HepG2 (cell line): ENCODE results near the gene SEMA3F. TPM values are rescaled to one million over a fixed set of nuclear protein-coding genes. Genes with fewer than 3 reads are reported as not detected.
A peak's percentile ranks its signal among the peaks of the same experiment; 100 is the strongest.

Experiments
- ATM ChIP-seq: fragments of 450-650 bp; IDR thresholded peaks from 2 replicates; pipeline ENCODE4 v1.7.1; 2017; ENCODE audit warnings: mild to moderate bottlenecking, borderline replicate concordance
- RFX1 ChIP-seq: fragments of 450-650 bp; IDR thresholded peaks from 2 replicates; pipeline ENCODE4 v1.6.1; 2017
- SRY ChIP-seq: sonication (generic); formaldehyde crosslinking; IDR thresholded peaks from 2 replicates; pipeline ENCODE4 v1.8.0; 2022; ENCODE audit warnings: mild to moderate bottlenecking, missing genetic modification reagents
- ZNF343 ChIP-seq: sonication (generic); formaldehyde crosslinking; IDR thresholded peaks from 2 replicates; pipeline ENCODE4 v1.4.0; 2020; ENCODE audit warnings: mild to moderate bottlenecking, missing genetic modification reagents
- ZNF547 ChIP-seq: sonication (generic); formaldehyde crosslinking; IDR thresholded peaks from 2 replicates; pipeline ENCODE4 v1.5.1; 2020; ENCODE audit warnings: mild to moderate bottlenecking, missing genetic modification reagents
- ZNF577 ChIP-seq: sonication (generic); formaldehyde crosslinking; IDR thresholded peaks from 2 replicates; pipeline ENCODE4 v1.4.0; 2020; ENCODE audit warnings: mild to moderate bottlenecking, low read depth, missing genetic modification reagents, borderline replicate concordance
- polyA plus RNA-seq, 8 experiments: library from polyadenylated mRNA; depleted of rRNA in 3 of 8; stranded (reverse) in 7 of 8; unstranded in 1 of 8; fragments of >200 nt; fragmentation: Illumina TruSeq in 4 of 8; extraction: Trizol in 4 of 8; gene quantifications; 2 replicates each; pipeline versions ENCODE4 v1.2.1 to v1.2.3, GENCODE V29; 2011 to 2016; ENCODE audit warnings: low read depth in 4 of 8, missing spikeins in 1 of 8, mixed read lengths in 1 of 8; ENCODE audit not compliant: insufficient read depth in 1 of 8
- total RNA-seq, 5 experiments: library from RNA; depleted of rRNA; stranded (reverse); fragments of >200 nt; fragmentation: Illumina TruSeq; extraction: Trizol; gene quantifications; 2 replicates each; pipeline ENCODE4 v1.2.3, GENCODE V29; 2016; ENCODE audit warnings: low read depth in 1 of 5
- TF ChIP-seq, protein P1 (sequence below): sonication (generic); formaldehyde crosslinking; IDR thresholded peaks from 2 replicates; pipeline ENCODE4 v1.4.0; 2020; ENCODE audit warnings: missing genetic modification reagents, borderline replicate concordance
- TF ChIP-seq, protein P2 (sequence below): sonication (generic); formaldehyde crosslinking; IDR thresholded peaks from 2 replicates; pipeline ENCODE4 v1.5.0; 2020; ENCODE audit warnings: mild to moderate bottlenecking, missing genetic modification reagents, borderline replicate concordance
- TF ChIP-seq, protein P3 (sequence below): sonication (generic); formaldehyde crosslinking; IDR thresholded peaks from 2 replicates; pipeline ENCODE4 v1.4.0; 2020; ENCODE audit warnings: missing genetic modification reagents, low read depth, mild to moderate bottlenecking, borderline replicate concordance
- TF ChIP-seq, protein P4 (sequence below): IDR thresholded peaks from 2 replicates; pipeline ENCODE4 v1.6.1; 2016; ENCODE audit warnings: missing genetic modification reagents, missing compliant biosample characterization
- TF ChIP-seq, protein P5 (sequence below): sonication (generic); formaldehyde crosslinking; IDR thresholded peaks from one replicate; pipeline ENCODE4 v1.5.1; 2020; ENCODE audit warnings: mild to moderate bottlenecking, missing genetic modification reagents; ENCODE audit errors: not compliant biosample characterization

SEMA3F gene
- total and polyA plus RNA-seq, 2 of the 13 experiments (the other 11 are each of a cell fraction or from before 2014, with no cell fraction given) = 7.6 to 17.2 TPM

DNA sequence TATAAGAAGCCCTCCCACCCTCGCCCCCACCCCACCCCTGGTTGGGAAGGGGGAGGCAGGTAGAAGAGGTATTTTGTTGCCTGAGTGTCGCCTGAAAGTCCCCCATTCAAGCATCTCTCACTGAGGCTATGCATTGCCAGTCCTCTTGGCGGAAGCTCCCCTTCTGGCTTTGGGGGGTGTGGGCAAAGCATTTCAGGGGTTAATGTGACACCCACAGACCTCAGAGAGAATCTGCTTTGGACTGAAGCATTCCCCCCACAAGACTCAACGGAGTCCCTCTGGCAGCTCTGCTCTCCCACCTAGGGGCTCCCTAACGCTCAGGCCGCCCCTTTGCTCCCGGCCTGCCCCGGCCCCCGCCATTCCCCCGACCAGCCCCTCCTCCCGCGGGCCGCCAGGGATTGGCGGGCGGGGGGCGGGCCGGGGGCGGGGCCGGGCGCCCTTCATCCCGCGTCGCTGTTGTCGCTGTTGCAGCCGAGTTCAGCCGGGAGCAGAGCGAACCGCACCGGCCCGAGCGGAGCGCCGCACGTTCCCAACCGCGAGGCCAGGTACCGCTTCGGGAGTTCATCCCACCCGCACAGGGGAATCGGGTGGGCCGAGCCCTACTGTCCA is 49.8 kb downstream of the SEMA3F start, which contains the start of gene SLC38A3 (continued):
- TF ChIP-seq, protein P1, sequence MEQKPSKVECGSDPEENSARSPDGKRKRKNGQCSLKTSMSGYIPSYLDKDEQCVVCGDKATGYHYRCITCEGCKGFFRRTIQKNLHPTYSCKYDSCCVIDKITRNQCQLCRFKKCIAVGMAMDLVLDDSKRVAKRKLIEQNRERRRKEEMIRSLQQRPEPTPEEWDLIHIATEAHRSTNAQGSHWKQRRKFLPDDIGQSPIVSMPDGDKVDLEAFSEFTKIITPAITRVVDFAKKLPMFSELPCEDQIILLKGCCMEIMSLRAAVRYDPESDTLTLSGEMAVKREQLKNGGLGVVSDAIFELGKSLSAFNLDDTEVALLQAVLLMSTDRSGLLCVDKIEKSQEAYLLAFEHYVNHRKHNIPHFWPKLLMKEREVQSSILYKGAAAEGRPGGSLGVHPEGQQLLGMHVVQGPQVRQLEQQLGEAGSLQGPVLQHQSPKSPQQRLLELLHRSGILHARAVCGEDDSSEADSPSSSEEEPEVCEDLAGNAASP (CRISPR knock-in tag) = no peak
- TF ChIP-seq ZNF343 (CRISPR knock-in tag) (no peak), RFX1 (no peak), ZNF547 (CRISPR knock-in tag) (no peak), ATM (no peak), ZNF577 (CRISPR knock-in tag) (no peak), SRY (CRISPR knock-in tag) (peak; percentile 64; the same call in 1 of the 2 replicates)
- TF ChIP-seq, protein P2, sequence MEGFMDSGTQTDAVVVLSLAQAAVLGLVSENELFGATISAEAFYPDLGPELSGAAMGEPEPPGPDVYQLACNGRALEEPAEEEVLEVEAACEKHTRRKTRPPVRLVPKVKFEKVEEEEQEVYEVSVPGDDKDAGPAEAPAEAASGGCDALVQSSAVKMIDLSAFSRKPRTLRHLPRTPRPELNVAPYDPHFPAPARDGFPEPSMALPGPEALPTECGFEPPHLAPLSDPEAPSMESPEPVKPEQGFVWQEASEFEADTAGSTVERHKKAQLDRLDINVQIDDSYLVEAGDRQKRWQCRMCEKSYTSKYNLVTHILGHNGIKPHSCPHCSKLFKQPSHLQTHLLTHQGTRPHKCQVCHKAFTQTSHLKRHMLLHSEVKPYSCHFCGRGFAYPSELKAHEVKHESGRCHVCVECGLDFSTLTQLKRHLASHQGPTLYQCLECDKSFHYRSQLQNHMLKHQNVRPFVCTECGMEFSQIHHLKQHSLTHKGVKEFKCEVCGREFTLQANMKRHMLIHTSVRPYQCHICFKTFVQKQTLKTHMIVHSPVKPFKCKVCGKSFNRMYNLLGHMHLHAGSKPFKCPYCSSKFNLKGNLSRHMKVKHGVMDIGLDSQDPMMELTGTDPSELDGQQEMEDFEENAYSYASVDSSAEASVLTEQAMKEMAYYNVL (CRISPR knock-in tag) = no peak
- TF ChIP-seq, protein P3, sequence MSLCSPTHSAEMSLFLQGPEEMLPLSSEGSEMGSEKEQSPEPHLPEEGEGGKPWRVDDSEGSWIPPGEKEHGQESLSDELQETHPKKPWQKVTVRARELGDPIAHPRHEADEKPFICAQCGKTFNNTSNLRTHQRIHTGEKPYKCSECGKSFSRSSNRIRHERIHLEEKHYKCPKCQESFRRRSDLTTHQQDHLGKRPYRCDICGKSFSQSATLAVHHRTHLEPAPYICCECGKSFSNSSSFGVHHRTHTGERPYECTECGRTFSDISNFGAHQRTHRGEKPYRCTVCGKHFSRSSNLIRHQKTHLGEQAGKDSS (CRISPR knock-in tag) = no peak
- TF ChIP-seq, protein P4, sequence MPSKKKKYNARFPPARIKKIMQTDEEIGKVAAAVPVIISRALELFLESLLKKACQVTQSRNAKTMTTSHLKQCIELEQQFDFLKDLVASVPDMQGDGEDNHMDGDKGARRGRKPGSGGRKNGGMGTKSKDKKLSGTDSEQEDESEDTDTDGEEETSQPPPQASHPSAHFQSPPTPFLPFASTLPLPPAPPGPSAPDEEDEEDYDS = no peak; the same call in 1 of the 2 replicates
- TF ChIP-seq, protein P5, sequence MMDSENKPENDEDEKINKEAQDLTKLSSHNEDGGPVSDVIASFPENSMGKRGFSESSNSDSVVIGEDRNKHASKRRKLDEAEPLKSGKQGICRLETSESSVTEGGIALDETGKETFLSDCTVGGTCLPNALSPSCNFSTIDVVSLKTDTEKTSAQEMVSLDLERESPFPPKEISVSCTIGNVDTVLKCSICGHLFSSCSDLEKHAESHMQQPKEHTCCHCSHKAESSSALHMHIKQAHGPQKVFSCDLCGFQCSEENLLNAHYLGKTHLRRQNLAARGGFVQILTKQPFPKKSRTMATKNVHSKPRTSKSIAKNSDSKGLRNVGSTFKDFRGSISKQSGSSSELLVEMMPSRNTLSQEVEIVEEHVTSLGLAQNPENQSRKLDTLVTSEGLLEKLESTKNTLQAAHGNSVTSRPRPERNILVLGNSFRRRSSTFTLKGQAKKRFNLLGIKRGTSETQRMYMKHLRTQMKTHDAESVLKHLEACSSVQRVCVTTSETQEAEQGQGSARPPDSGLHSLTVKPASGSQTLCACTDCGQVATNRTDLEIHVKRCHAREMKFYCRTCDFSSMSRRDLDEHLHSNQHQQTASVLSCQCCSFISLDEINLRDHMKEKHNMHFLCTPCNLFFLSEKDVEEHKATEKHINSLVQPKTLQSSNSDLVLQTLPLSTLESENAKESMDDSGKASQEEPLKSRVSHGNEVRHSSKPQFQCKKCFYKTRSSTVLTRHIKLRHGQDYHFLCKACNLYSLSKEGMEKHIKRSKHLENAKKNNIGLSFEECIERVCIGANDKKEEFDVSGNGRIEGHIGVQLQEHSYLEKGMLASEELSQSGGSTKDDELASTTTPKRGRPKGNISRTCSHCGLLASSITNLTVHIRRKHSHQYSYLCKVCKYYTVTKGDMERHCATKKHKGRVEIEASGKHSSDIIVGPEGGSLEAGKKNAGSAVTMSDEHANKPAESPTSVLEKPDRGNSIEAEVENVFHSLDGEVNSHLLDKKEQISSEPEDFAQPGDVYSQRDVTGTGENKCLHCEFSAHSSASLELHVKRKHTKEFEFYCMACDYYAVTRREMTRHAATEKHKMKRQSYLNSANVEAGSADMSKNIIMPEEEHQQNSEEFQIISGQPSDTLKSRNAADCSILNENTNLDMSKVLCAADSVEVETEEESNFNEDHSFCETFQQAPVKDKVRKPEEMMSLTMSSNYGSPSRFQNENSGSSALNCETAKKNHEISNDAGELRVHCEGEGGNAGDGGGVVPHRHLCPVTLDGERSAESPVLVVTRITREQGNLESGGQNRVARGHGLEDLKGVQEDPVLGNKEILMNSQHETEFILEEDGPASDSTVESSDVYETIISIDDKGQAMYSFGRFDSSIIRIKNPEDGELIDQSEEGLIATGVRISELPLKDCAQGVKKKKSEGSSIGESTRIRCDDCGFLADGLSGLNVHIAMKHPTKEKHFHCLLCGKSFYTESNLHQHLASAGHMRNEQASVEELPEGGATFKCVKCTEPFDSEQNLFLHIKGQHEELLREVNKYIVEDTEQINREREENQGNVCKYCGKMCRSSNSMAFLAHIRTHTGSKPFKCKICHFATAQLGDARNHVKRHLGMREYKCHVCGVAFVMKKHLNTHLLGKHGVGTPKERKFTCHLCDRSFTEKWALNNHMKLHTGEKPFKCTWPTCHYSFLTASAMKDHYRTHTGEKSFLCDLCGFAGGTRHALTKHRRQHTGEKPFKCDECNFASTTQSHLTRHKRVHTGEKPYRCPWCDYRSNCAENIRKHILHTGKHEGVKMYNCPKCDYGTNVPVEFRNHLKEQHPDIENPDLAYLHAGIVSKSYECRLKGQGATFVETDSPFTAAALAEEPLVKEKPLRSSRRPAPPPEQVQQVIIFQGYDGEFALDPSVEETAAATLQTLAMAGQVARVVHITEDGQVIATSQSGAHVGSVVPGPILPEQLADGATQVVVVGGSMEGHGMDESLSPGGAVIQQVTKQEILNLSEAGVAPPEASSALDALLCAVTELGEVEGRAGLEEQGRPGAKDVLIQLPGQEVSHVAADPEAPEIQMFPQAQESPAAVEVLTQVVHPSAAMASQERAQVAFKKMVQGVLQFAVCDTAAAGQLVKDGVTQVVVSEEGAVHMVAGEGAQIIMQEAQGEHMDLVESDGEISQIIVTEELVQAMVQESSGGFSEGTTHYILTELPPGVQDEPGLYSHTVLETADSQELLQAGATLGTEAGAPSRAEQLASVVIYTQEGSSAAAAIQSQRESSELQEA = no peak
